Fibroblast of peridontal ligament (primary cell): ENCODE measurements around the gene HOXB2.
A peak's percentile ranks its signal among the peaks of the same experiment; 100 is the strongest.

Experiments
- DNase-seq: peaks from one replicate; pipeline ENCODE4 v3.0.0-alpha.2; 2010; ENCODE audit errors: extremely low read depth

The HOXB2 gene

GRCh38 chr17:48553190-48553547 lies 8.3 kb upstream of the HOXB2 start:
- DNase-seq: no peak

GRCh38 chr17:48552466-48553189 lies 7.7 kb upstream of the HOXB2 start:
- no peak for DNase-seq

GRCh38 chr17:48551596-48552465 lies 6.9 kb upstream of the HOXB2 start:
- DNase-seq: no peak

- DNase-seq: no peak
Measured at GRCh38 chr17:48551214-48551555, 6.3 kb upstream of the HOXB2 start.

- no peak for DNase-seq
Measured at GRCh38 chr17:48550502-48551213, 5.7 kb upstream of the HOXB2 start.

- DNase-seq: no peak
Measured at GRCh38 chr17:48549914-48550501, 5.1 kb upstream of the HOXB2 start.

GRCh38 chr17:48549281-48549630 lies 4.3 kb upstream of the HOXB2 start:
- DNase-seq: no peak

GRCh38 chr17:48548523-48549280 lies 3.8 kb upstream of the HOXB2 start:
- no peak for DNase-seq

GRCh38 chr17:48547808-48548522 lies 3.1 kb upstream of the HOXB2 start:
- no peak for DNase-seq

- DNase-seq: peak; percentile 2
Measured at GRCh38 chr17:48546924-48547807, 2.3 kb upstream of the HOXB2 start.

GRCh38 chr17:48546137-48546923 lies 1.4 kb upstream of the HOXB2 start:
- no peak for DNase-seq

GRCh38 chr17:48545539-48545938 lies 630 bp upstream of the HOXB2 start:
- no peak for DNase-seq

- DNase-seq: no peak
Measured at GRCh38 chr17:48544349-48545021, 424 bp downstream of the HOXB2 start.

GRCh38 chr17:48543854-48544348 lies 1.0 kb downstream of the HOXB2 start:
- DNase-seq: no peak

GRCh38 chr17:48543107-48543853 lies 1.6 kb downstream of the HOXB2 start:
- DNase-seq: peak; percentile 6

- no peak for DNase-seq
Measured at GRCh38 chr17:48542698-48543106, 2.2 kb downstream of the HOXB2 start.

- no peak for DNase-seq
Measured at GRCh38 chr17:48542114-48542656, 2.7 kb downstream of the HOXB2 start.
